ENCODE data around the gene MRPL3. TPM values are rescaled to one million over a fixed set of nuclear protein-coding genes. Genes with fewer than 3 reads are reported as not detected.

Gene MRPL3
- total and polyA plus RNA-seq, 10 of the 15 experiments (the other 5 are each of a cell fraction or from before 2014, with no cell fraction given), result 91.6 to 307 (median 198) TPM

- Histone ChIP-seq H3K9me3 (replicated peaks; ENCODE audit: control insufficient read depth, insufficient read depth, low read length) (no peaks in the 10 kb centered on the region), H3K9ac (ENCODE audit: control insufficient read depth, insufficient read depth, low read length) (no peak overlapping the region), H3K27ac (ENCODE audit: control insufficient read depth, insufficient read depth) (no peak overlapping the region), H4K20me1 (ENCODE audit: control insufficient read depth, insufficient read depth) (no peaks in the 10 kb centered on the region), H3K79me2 (ENCODE audit: control insufficient read depth, insufficient read depth, low read length) (no peaks in the 10 kb centered on the region), H3K4me1 (ENCODE audit: control insufficient read depth, insufficient read depth, low read length) (no peaks in the 10 kb centered on the region), H3K27me3 (replicated peaks in 1 of 2; ENCODE audit: control insufficient read depth in 2 of 2, insufficient read depth in 2 of 2, low read length in 1 of 2) (no peaks in the 10 kb centered on the region), H2AFZ (ENCODE audit: control insufficient read depth, low read depth, low read length) (no peak overlapping the region), H3K4me3 (no peak overlapping the region), H3K4me2 (ENCODE audit: control insufficient read depth, insufficient read depth) (no peak overlapping the region), H3K36me3 (ENCODE audit: control insufficient read depth in 2 of 2, insufficient read depth in 2 of 2, low read length in 1 of 2) (no peaks in the 10 kb centered on the region)
- no peak for DNase-seq (ENCODE audit: low read depth, low spot score)
- 69% methylated on average over 4 of the region's 4 CpGs for WGBS (ENCODE audit: insufficient coverage, insufficient replicate concordance, low lambda C conversion rate, missing lambda C conversion rate)
- ChIA-PET SMC1A (ENCODE audit: uncharacterized antibody, unreplicated experiment) (interaction anchor here (0.8 to 1.7 kb wide), 2 partner anchors 13 to 207 kb away, joined by 5 to 8 read pairs; no protein-coding TSS in a partner anchor), RAD21 (ENCODE audit: unreplicated experiment) (no interaction called here), CTCF (interaction anchor here (0.6 to 1.1 kb wide), 4 partner anchors 11 to 1828 kb away, joined by 3 to 4 read pairs (median 4); no protein-coding TSS in a partner anchor), POLR2A (interaction anchor here (0.6 kb wide), 1 partner anchor 130 kb away, joined by 6 read pairs; no protein-coding TSS in a partner anchor)
- in situ Hi-C loops (cut with MboI) (no loop called here), intact Hi-C loops (cut with micrococcal nuclease; ENCODE audit: unreplicated experiment) (no loop called here)
- TF ChIP-seq HDGF (IDR thresholded peaks at IDR 0.05), result no peak
- no peak for TF ChIP-seq TARDBP (IDR thresholded peaks at IDR 0.05; ENCODE audit: borderline replicate concordance)
- no peak for TF ChIP-seq BCLAF1 (IDR thresholded peaks at IDR 0.05)
- no peak for TF ChIP-seq SKIL (IDR thresholded peaks at IDR 0.05; ENCODE audit: low read depth, poor library complexity, severe bottlenecking)
- TF ChIP-seq STAT3 (IDR thresholded peaks at IDR 0.05; ENCODE audit: low read depth, low read length), result no peak
- BruUV-seq (replicated peaks), result no TSS peak
- FAIRE-seq, result no peak
- no peak for ATAC-seq
These were observed 58.6 kb downstream of the MRPL3 start for GRCh38 chr3:131444180-131444579.

Data from GM12878 (cell line).